ENCODE measurements around the gene APOE. TPM values are rescaled to one million over a fixed set of nuclear protein-coding genes. Genes with fewer than 3 reads are reported as not detected.
"Not testable (repeated sequence)": the region's sequence is repeated elsewhere in the genome, so short reads cannot be mapped to it uniquely, and the experiment has no call there.

Gene APOE
- total and polyA plus RNA-seq, 2 donors (not counting 3 experiments of a cell fraction or from before 2014, with no cell fraction given), result 3.3 to 6.2 TPM

DNA sequence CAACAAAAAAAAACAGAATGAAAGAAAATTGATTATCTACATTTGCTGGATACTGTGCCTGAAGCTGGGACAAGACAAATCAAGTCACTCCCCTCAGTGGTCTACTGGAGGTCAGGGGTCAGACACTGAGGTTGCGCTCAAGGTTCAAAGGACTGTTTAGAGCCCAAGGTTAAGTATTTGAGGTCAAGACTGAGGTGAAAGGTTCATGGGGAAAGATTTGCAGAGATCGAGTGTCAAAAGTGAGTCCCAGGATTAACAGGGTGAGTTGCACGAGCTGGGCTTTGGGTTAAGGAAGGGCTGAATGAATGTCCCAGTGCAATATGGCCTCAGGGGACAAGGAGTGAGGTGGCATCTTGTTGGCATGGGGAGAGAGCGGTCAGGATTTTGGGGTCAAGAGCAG is 17.9 kb upstream of the APOE start:
- H3K27me3 ChIP-seq (ENCODE audit: control insufficient read depth in 2 of 2, insufficient read depth in 2 of 2, low read length in 2 of 2), result no peaks in the 10 kb centered on the region
- H3K79me2 ChIP-seq (ENCODE audit: control insufficient read depth, insufficient read depth, low read length), result peaks cover 15% of the 10 kb centered on the region
- H3K4me3 ChIP-seq (replicated peaks in 1 of 3; ENCODE audit: insufficient read depth in 1 of 3, low read depth in 1 of 3, low read length in 3 of 3), result no peak overlapping the region
- H2AFZ ChIP-seq (ENCODE audit: low read depth, low read length), result no peak overlapping the region
- no peak overlapping the region for H3K4me2 ChIP-seq (ENCODE audit: insufficient read depth, low read length)
- ChIA-PET CTCF (no interaction called here), POLR2A (no interaction called here)
- no peaks in the 10 kb centered on the region for H4K20me1 ChIP-seq (replicated peaks; ENCODE audit: control insufficient read depth, extremely low read depth, insufficient read depth, low read length)
- dilution Hi-C loops (cut with MboI; ENCODE audit: extremely low pct_ligation_motif_present, low sequenced_read_pairs), result no loop called here
- DNase-seq (ENCODE audit: low read depth, low spot score), result no peak
- intact Hi-C loops (cut with micrococcal nuclease), result no loop called here
- H3K4me1 ChIP-seq (ENCODE audit: control insufficient read depth, extremely low read depth, insufficient read depth, low read length), result peaks cover 15% of the 10 kb centered on the region
- H3K9ac ChIP-seq (replicated peaks; ENCODE audit: extremely low read depth, insufficient read depth, low read length), result no peak overlapping the region
- TF ChIP-seq POLR2AphosphoS5 (IDR thresholded peaks at IDR 0.05; ENCODE audit: insufficient read depth, low read depth, low read length), result no peak
- TF ChIP-seq, protein P1, sequence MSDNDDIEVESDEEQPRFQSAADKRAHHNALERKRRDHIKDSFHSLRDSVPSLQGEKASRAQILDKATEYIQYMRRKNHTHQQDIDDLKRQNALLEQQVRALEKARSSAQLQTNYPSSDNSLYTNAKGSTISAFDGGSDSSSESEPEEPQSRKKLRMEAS (IDR thresholded peaks at IDR 0.05; ENCODE audit: insufficient read depth, insufficient read length), result no peak
- TF ChIP-seq GATA2 (IDR thresholded peaks at IDR 0.05; ENCODE audit: insufficient read depth, insufficient read length, low read depth, low read length), result no peak
- no peak for TF ChIP-seq POLR2A (IDR thresholded peaks at IDR 0.05; ENCODE audit: low read depth, low read length)
- no peak for TF ChIP-seq JUN (IDR thresholded peaks at IDR 0.05; ENCODE audit: borderline replicate concordance, insufficient read depth, insufficient read length, low read depth)
- TF ChIP-seq, protein P2, sequence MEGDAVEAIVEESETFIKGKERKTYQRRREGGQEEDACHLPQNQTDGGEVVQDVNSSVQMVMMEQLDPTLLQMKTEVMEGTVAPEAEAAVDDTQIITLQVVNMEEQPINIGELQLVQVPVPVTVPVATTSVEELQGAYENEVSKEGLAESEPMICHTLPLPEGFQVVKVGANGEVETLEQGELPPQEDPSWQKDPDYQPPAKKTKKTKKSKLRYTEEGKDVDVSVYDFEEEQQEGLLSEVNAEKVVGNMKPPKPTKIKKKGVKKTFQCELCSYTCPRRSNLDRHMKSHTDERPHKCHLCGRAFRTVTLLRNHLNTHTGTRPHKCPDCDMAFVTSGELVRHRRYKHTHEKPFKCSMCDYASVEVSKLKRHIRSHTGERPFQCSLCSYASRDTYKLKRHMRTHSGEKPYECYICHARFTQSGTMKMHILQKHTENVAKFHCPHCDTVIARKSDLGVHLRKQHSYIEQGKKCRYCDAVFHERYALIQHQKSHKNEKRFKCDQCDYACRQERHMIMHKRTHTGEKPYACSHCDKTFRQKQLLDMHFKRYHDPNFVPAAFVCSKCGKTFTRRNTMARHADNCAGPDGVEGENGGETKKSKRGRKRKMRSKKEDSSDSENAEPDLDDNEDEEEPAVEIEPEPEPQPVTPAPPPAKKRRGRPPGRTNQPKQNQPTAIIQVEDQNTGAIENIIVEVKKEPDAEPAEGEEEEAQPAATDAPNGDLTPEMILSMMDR (IDR thresholded peaks at IDR 0.05; ENCODE audit: extremely low read depth in 1 of 2, insufficient read depth in 1 of 2, low read depth in 1 of 2, low read length in 2 of 2), result no peak
- no peak for TF ChIP-seq MYC (IDR thresholded peaks at IDR 0.05; ENCODE audit: low read depth, low read length)
- TF ChIP-seq EZH2 (IDR thresholded peaks at IDR 0.05; ENCODE audit: borderline replicate concordance, low read depth, low read length, severe bottlenecking), result no peak
- TF ChIP-seq FOS (IDR thresholded peaks at IDR 0.05; ENCODE audit: borderline replicate concordance, insufficient read depth, low read length), result no peak
- no TSS peak for BruUV-seq (replicated peaks)
- no peak overlapping the region for H3K27ac ChIP-seq (ENCODE audit: insufficient read depth, low read depth, low read length)
- no peaks in the 10 kb centered on the region for H3K9me1 ChIP-seq (replicated peaks; ENCODE audit: control insufficient read depth, extremely low read depth, insufficient read depth, low read length)
- H3K9me3 ChIP-seq (replicated peaks; ENCODE audit: control insufficient read depth, insufficient read depth, low read length), result no peaks in the 10 kb centered on the region
- H3K36me3 ChIP-seq (ENCODE audit: control insufficient read depth in 2 of 2, extremely low read depth in 1 of 2, insufficient read depth in 2 of 2, low read length in 2 of 2), result peaks cover 2 to 28% of the 10 kb centered on the region in 2 experiments
- FAIRE-seq, result no peak

- H3K9ac ChIP-seq (replicated peaks; ENCODE audit: extremely low read depth, insufficient read depth, low read length); intact Hi-C loops (cut with micrococcal nuclease); BruUV-seq (replicated peaks); H3K9me1 ChIP-seq (replicated peaks; ENCODE audit: control insufficient read depth, extremely low read depth, insufficient read depth, low read length); H3K9me3 ChIP-seq (replicated peaks; ENCODE audit: control insufficient read depth, insufficient read depth, low read length); dilution Hi-C loops (cut with MboI; ENCODE audit: extremely low pct_ligation_motif_present, low sequenced_read_pairs); FAIRE-seq; DNase-seq (ENCODE audit: low read depth, low spot score); CTCF ChIA-PET; H2AFZ ChIP-seq (ENCODE audit: low read depth, low read length); POLR2A ChIA-PET; H3K4me2 ChIP-seq (ENCODE audit: insufficient read depth, low read length); H4K20me1 ChIP-seq (replicated peaks; ENCODE audit: control insufficient read depth, extremely low read depth, insufficient read depth, low read length); H3K27me3 ChIP-seq (ENCODE audit: control insufficient read depth in 2 of 2, insufficient read depth in 2 of 2, low read length in 2 of 2); H3K4me3 ChIP-seq (replicated peaks in 1 of 3; ENCODE audit: insufficient read depth in 1 of 3, low read depth in 1 of 3, low read length in 3 of 3); H3K27ac ChIP-seq (ENCODE audit: insufficient read depth, low read depth, low read length): not testable (repeated sequence)
- Histone ChIP-seq H3K4me1 (ENCODE audit: control insufficient read depth, extremely low read depth, insufficient read depth, low read length) (peaks cover 16% of the 10 kb centered on the region), H3K79me2 (ENCODE audit: control insufficient read depth, insufficient read depth, low read length) (peaks cover 22% of the 10 kb centered on the region), H3K36me3 (ENCODE audit: control insufficient read depth in 2 of 2, extremely low read depth in 1 of 2, insufficient read depth in 2 of 2, low read length in 2 of 2) (peaks cover 6 to 29% of the 10 kb centered on the region in 2 experiments)
Measured at GRCh38 chr19:44888335-44888734, 17.3 kb upstream of the APOE start.

Data from endothelial cell of umbilical vein (primary cell).